ENCODE measurements around the gene NPAS3.

- TF ChIP-seq, protein P1, sequence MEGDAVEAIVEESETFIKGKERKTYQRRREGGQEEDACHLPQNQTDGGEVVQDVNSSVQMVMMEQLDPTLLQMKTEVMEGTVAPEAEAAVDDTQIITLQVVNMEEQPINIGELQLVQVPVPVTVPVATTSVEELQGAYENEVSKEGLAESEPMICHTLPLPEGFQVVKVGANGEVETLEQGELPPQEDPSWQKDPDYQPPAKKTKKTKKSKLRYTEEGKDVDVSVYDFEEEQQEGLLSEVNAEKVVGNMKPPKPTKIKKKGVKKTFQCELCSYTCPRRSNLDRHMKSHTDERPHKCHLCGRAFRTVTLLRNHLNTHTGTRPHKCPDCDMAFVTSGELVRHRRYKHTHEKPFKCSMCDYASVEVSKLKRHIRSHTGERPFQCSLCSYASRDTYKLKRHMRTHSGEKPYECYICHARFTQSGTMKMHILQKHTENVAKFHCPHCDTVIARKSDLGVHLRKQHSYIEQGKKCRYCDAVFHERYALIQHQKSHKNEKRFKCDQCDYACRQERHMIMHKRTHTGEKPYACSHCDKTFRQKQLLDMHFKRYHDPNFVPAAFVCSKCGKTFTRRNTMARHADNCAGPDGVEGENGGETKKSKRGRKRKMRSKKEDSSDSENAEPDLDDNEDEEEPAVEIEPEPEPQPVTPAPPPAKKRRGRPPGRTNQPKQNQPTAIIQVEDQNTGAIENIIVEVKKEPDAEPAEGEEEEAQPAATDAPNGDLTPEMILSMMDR (IDR thresholded peaks at IDR 0.05 in 8 of 11, conservative IDR thresholded peaks at IDR 0.05 in 3 of 11) = no peak
- TF ChIP-seq POLR2A (IDR thresholded peaks at IDR 0.05) (no peak), POLR2AphosphoS5 (IDR thresholded peaks at IDR 0.05) (no peak)
These were observed 869.5 kb downstream of the NPAS3 start for GRCh38 chr14:33808187-33808586.
